GM23338 (cell line): ENCODE data around the gene ZNF511. TPM values are rescaled to one million over a fixed set of nuclear protein-coding genes. Genes with fewer than 3 reads are reported as not detected.

Experiments used
- ATAC-seq: fragments of 200-7000 bp; cut with Tn5 transposase; 3 replicates; pipeline ENCODE4 v1.9.1; 2020
- DNase-seq: peaks from one replicate; pipeline ENCODE4 v3.0.0-alpha.2; 2015; ENCODE audit warnings: low spot score
- H2AFZ ChIP-seq: fragments of 200-600 bp; sonication (generic); 2 replicates; pipeline ENCODE4 v1.8.0; 2016; ENCODE audit warnings: antibody characterized with exemption, mild to moderate bottlenecking, moderate library complexity
- H3F3A ChIP-seq: fragments of 200-600 bp; sonication (generic); replicated peaks from 2 replicates; pipeline ENCODE4 v1.8.0; 2017; ENCODE audit warnings: antibody characterized with exemption, mixed run types, low read depth
- H3K27ac ChIP-seq: fragments of 200-600 bp; sonication (generic); 2 replicates; pipeline ENCODE4 v1.6.1; 2016; ENCODE audit warnings: low read depth
- H3K27me3 ChIP-seq: fragments of 200-600 bp; sonication (generic); 2 replicates; pipeline ENCODE4 v1.8.0; 2016; ENCODE audit warnings: mild to moderate bottlenecking, mixed run types, moderate library complexity; ENCODE audit not compliant: insufficient read depth
- H3K36me3 ChIP-seq: fragments of 200-600 bp; sonication (generic); 2 replicates; pipeline ENCODE4 v1.8.0; 2016; ENCODE audit warnings: mild to moderate bottlenecking; ENCODE audit not compliant: insufficient read depth
- H3K4me1 ChIP-seq: fragments of 200-600 bp; sonication (generic); 2 replicates; pipeline ENCODE4 v1.8.0; 2016; ENCODE audit warnings: mild to moderate bottlenecking, moderate library complexity; ENCODE audit not compliant: insufficient read depth
- H3K4me2 ChIP-seq: fragments of 200-600 bp; sonication (generic); 2 replicates; pipeline ENCODE4 v1.7.1; 2017; ENCODE audit warnings: mixed run types
- H3K4me3 ChIP-seq: fragments of 200-600 bp; sonication (generic); 2 replicates; pipeline ENCODE4 v1.6.1; 2016; ENCODE audit warnings: mixed run types
- H3K79me2 ChIP-seq: fragments of 200-600 bp; sonication (generic); replicated peaks from 2 replicates; pipeline ENCODE4 v1.8.0; 2017; ENCODE audit warnings: mild to moderate bottlenecking; ENCODE audit not compliant: insufficient read depth
- H3K9me2 ChIP-seq: fragments of 200-600 bp; sonication (generic); 2 replicates; pipeline ENCODE4 v1.8.0; 2017; ENCODE audit not compliant: insufficient read depth
- H4K20me1 ChIP-seq: fragments of 200-600 bp; sonication (generic); replicated peaks from 2 replicates; pipeline ENCODE4 v1.8.0; 2017; ENCODE audit warnings: mild to moderate bottlenecking; ENCODE audit not compliant: insufficient read depth
- H3K27ac Mint-ChIP-seq: 2 replicates; pipeline ENCODE4 v1.8.0; 2020; ENCODE audit warnings: inconsistent platforms, mild to moderate bottlenecking, moderate library complexity, mixed read lengths
- H3K27me3 Mint-ChIP-seq: 3 replicates; pipeline ENCODE4 v1.8.0; 2022; ENCODE audit warnings: low read depth, mild to moderate bottlenecking, moderate library complexity, mixed read lengths, inconsistent platforms; ENCODE audit not compliant: insufficient read depth, poor library complexity
- H3K36me3 Mint-ChIP-seq: 3 replicates; pipeline ENCODE4 v1.8.0; 2021; ENCODE audit warnings: low read depth, mild to moderate bottlenecking, inconsistent platforms, moderate library complexity, mixed read lengths
- H3K4me1 Mint-ChIP-seq: 3 replicates; pipeline ENCODE4 v1.8.0; 2020; ENCODE audit warnings: mild to moderate bottlenecking, inconsistent platforms, mixed read lengths
- H3K4me3 Mint-ChIP-seq: 3 replicates; pipeline ENCODE4 v1.8.0; 2021; ENCODE audit warnings: moderate library complexity, mild to moderate bottlenecking, inconsistent platforms, mixed read lengths
- H3K9me3 Mint-ChIP-seq: 3 replicates; pipeline ENCODE4 v1.8.0; 2020; ENCODE audit warnings: moderate library complexity, mild to moderate bottlenecking, inconsistent platforms, mixed read lengths
- CREB1 ChIP-seq: fragments of 250-450 bp; sonication (Bioruptor Pico); IDR thresholded peaks from 2 replicates; pipeline ENCODE4 v1.5.0; 2020; ENCODE audit warnings: low read depth, mild to moderate bottlenecking, moderate library complexity
- EZH2 ChIP-seq: fragments of 200-600 bp; sonication (generic); IDR thresholded peaks from one replicate; pipeline ENCODE4 v1.8.0; 2017; ENCODE audit warnings: antibody characterized with exemption, mild to moderate bottlenecking, low read depth; ENCODE audit not compliant: unreplicated experiment
- JUNB ChIP-seq: IDR thresholded peaks from one replicate; pipeline ENCODE4 v1.6.1; 2016; ENCODE audit warnings: antibody characterized with exemption; ENCODE audit not compliant: unreplicated experiment
- NANOG ChIP-seq: IDR thresholded peaks from 2 replicates; pipeline ENCODE4 v1.6.1; 2016; ENCODE audit warnings: antibody characterized with exemption, borderline replicate concordance
- STAT1 ChIP-seq: IDR thresholded peaks from one replicate; pipeline ENCODE4 v1.6.1; 2016; ENCODE audit warnings: antibody characterized with exemption; ENCODE audit not compliant: unreplicated experiment
- ZNF114 ChIP-seq: fragments of 250-450 bp; sonication (Bioruptor Pico); IDR thresholded peaks from 2 replicates; pipeline ENCODE4 v1.5.0; 2020; ENCODE audit warnings: mild to moderate bottlenecking, moderate library complexity
- ZNF331 ChIP-seq: fragments of 250-450 bp; sonication (Bioruptor Pico); IDR thresholded peaks from 2 replicates; pipeline ENCODE4 v1.5.0; 2020; ENCODE audit warnings: low read depth, mild to moderate bottlenecking, moderate library complexity
- polyA plus RNA-seq: library from polyadenylated mRNA; unstranded; fragments of >200 nt; fragmentation: Nextera tagmentation; extraction: Ambion mirVana; gene quantifications from 2 replicates; pipeline ENCODE4 v1.2.1, GENCODE V29; 2016
- total RNA-seq: library from RNA; depleted of rRNA; stranded (reverse); fragments of >200 nt; shearing (Covaris generic); gene quantifications from 2 replicates; pipeline ENCODE4 v1.2.3, GENCODE V29; 2014
- TF ChIP-seq, protein P1 (sequence below): IDR thresholded peaks from one replicate; pipeline ENCODE4 v1.6.1; 2018; ENCODE audit warnings: antibody characterized with exemption; ENCODE audit not compliant: unreplicated experiment
- TF ChIP-seq, protein P2 (sequence below), 2 experiments: fragments of 200-600 bp in 1 of 2; sonication (generic) in 1 of 2; conservative IDR thresholded peaks; 2 replicates each; pipeline versions ENCODE4 v1.5.1 to v1.6.1; 2016 to 2017; ENCODE audit warnings: antibody characterized with exemption in 2 of 2, low read depth in 2 of 2, mild to moderate bottlenecking in 2 of 2, moderate library complexity in 1 of 2

ZNF511 gene
- total and polyA plus RNA-seq, 2 experiments from 2014 or later: 41.3 to 104 TPM

DNA sequence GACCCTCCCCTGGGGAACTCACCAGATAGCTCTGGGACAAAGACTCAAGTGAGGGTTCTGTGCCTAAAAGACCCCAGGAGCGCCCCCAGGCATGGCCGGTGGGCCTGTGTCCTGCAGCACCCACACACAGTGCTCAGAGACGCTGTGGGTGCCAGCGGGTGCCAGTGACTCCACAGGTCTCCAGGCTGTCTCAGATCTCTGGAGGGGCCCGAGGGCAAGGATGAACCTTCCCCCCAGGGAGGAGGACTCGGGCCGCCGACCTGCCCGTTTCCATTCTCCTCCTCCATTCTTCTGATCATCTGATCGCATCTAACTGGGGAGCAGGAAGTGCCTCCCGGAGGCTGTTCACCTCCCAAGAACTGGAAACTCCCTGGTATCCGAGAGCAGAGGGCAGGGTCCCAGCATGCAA lies 33.0 kb upstream of the ZNF511 start (continued):
- TF ChIP-seq, protein P1, sequence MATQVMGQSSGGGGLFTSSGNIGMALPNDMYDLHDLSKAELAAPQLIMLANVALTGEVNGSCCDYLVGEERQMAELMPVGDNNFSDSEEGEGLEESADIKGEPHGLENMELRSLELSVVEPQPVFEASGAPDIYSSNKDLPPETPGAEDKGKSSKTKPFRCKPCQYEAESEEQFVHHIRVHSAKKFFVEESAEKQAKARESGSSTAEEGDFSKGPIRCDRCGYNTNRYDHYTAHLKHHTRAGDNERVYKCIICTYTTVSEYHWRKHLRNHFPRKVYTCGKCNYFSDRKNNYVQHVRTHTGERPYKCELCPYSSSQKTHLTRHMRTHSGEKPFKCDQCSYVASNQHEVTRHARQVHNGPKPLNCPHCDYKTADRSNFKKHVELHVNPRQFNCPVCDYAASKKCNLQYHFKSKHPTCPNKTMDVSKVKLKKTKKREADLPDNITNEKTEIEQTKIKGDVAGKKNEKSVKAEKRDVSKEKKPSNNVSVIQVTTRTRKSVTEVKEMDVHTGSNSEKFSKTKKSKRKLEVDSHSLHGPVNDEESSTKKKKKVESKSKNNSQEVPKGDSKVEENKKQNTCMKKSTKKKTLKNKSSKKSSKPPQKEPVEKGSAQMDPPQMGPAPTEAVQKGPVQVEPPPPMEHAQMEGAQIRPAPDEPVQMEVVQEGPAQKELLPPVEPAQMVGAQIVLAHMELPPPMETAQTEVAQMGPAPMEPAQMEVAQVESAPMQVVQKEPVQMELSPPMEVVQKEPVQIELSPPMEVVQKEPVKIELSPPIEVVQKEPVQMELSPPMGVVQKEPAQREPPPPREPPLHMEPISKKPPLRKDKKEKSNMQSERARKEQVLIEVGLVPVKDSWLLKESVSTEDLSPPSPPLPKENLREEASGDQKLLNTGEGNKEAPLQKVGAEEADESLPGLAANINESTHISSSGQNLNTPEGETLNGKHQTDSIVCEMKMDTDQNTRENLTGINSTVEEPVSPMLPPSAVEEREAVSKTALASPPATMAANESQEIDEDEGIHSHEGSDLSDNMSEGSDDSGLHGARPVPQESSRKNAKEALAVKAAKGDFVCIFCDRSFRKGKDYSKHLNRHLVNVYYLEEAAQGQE: no peak
- TF ChIP-seq, protein P2, sequence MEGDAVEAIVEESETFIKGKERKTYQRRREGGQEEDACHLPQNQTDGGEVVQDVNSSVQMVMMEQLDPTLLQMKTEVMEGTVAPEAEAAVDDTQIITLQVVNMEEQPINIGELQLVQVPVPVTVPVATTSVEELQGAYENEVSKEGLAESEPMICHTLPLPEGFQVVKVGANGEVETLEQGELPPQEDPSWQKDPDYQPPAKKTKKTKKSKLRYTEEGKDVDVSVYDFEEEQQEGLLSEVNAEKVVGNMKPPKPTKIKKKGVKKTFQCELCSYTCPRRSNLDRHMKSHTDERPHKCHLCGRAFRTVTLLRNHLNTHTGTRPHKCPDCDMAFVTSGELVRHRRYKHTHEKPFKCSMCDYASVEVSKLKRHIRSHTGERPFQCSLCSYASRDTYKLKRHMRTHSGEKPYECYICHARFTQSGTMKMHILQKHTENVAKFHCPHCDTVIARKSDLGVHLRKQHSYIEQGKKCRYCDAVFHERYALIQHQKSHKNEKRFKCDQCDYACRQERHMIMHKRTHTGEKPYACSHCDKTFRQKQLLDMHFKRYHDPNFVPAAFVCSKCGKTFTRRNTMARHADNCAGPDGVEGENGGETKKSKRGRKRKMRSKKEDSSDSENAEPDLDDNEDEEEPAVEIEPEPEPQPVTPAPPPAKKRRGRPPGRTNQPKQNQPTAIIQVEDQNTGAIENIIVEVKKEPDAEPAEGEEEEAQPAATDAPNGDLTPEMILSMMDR (conservative IDR thresholded peaks at IDR 0.05; ENCODE audit: low read depth in 2 of 2): peak; percentile 25 to 33

DNA sequence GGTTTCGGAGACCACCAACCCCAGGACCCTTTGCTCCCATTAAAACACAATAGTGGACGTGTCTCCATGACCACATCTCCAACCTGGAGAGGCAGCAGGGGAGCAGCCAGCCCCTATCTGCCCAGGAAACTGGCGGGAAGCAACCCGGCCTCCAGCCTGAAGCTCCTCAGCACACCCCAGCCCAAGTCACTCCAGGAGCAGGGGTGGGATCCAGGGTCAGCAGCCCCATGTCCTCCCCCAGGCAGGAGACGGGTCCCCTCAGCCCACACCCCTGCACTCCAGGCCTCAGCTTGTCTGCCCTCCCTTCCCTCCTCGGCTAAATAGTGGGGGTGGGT lies 32.6 kb upstream of the ZNF511 start:
- Histone ChIP-seq H3K4me1 (no peaks in the 10 kb centered on the region), H4K20me1 (no peaks in the 10 kb centered on the region), H3K4me2 (peak overlapping the region; percentile 87), H3K27ac (no peak overlapping the region), H3K36me3 (no peaks in the 10 kb centered on the region), H3K27me3 (no peaks in the 10 kb centered on the region), H3K9me2 (no peaks in the 10 kb centered on the region), H3K4me3 (peak overlapping the region; percentile 61), H3F3A (no peaks in the 10 kb centered on the region), H2AFZ (peak overlapping the region; percentile 59; the same call in 1 of the 2 replicates), H3K79me2 (no peaks in the 10 kb centered on the region)
- ATAC-seq: peak; percentile 4
- H3K36me3 Mint-ChIP-seq: no peaks in the 10 kb centered on the region
- no peak for DNase-seq
- H3K27me3 Mint-ChIP-seq: peaks cover 3% of the 10 kb centered on the region
- no peak overlapping the region for H3K27ac Mint-ChIP-seq
- H3K4me3 Mint-ChIP-seq: peak overlapping the region; percentile 57
- TF ChIP-seq JUNB (no peak), ZNF331 (CRISPR knock-in tag) (no peak), ZNF114 (CRISPR knock-in tag) (no peak), EZH2 (no peak), NANOG (no peak), STAT1 (no peak), CREB1 (CRISPR knock-in tag) (no peak)
- TF ChIP-seq, protein P2 (conservative IDR thresholded peaks at IDR 0.05; ENCODE audit: low read depth in 2 of 2): no peak
- TF ChIP-seq, protein P1: no peak
- no peaks in the 10 kb centered on the region for H3K9me3 Mint-ChIP-seq
- peaks cover 4% of the 10 kb centered on the region; the same call in 2 of the 3 replicates for H3K4me1 Mint-ChIP-seq
